KOPT-K1 (cell line): ENCODE results near the gene CCDC175.

Experiments
- H3K27ac ChIP-seq: fragments of 200-600 bp; sonication (generic); 2 replicates; pipeline ENCODE4 v1.5.1; 2016; ENCODE audit warnings: antibody characterized with exemption, mild to moderate bottlenecking, low read depth, low read length; ENCODE audit not compliant: poor library complexity, severe bottlenecking
- H3K36me3 ChIP-seq: fragments of 200-600 bp; sonication (generic); 2 replicates; pipeline ENCODE4 v1.5.1; 2017; ENCODE audit warnings: antibody characterized with exemption, mild to moderate bottlenecking, low read length, moderate library complexity; ENCODE audit not compliant: insufficient read depth
- H3K9me3 ChIP-seq: fragments of 200-600 bp; sonication (generic); 2 replicates; pipeline ENCODE4 v1.5.1; 2017; ENCODE audit warnings: antibody characterized with exemption, low read length, mild to moderate bottlenecking; ENCODE audit not compliant: insufficient read depth, poor library complexity, severe bottlenecking

The CCDC175 gene

GRCh38 chr14:59510966-59511365 is 65.6 kb downstream of the CCDC175 start:
- Histone ChIP-seq H3K27ac (no peak overlapping the region), H3K9me3 (no peaks in the 10 kb centered on the region), H3K36me3 (no peaks in the 10 kb centered on the region)

GRCh38 chr14:59510001-59510400 is 66.6 kb downstream of the CCDC175 start:
- Histone ChIP-seq H3K27ac (no peak overlapping the region), H3K9me3 (no peaks in the 10 kb centered on the region)

GRCh38 chr14:59509101-59509500 is 67.5 kb downstream of the CCDC175 start:
- no peak overlapping the region for H3K27ac ChIP-seq
- H3K36me3 ChIP-seq, result peaks cover 3% of the 10 kb centered on the region
- no peaks in the 10 kb centered on the region for H3K9me3 ChIP-seq

More at GRCh38 chr14:59510001-59510400, 66.6 kb downstream of the CCDC175 start:
- H3K36me3 ChIP-seq, result no peaks in the 10 kb centered on the region

- H3K9me3 ChIP-seq, result no peaks in the 10 kb centered on the region
- peaks cover 7% of the 10 kb centered on the region for H3K36me3 ChIP-seq
- H3K27ac ChIP-seq, result no peak overlapping the region
These were observed 68.9 kb downstream of the CCDC175 start for GRCh38 chr14:59507752-59508103.

GRCh38 chr14:59507063-59507751 is 69.4 kb downstream of the CCDC175 start:
- H3K9me3 ChIP-seq, result no peaks in the 10 kb centered on the region
- H3K36me3 ChIP-seq, result peaks cover 7% of the 10 kb centered on the region
- H3K27ac ChIP-seq, result no peak overlapping the region

- Histone ChIP-seq H3K36me3 (peaks cover 29% of the 10 kb centered on the region), H3K27ac (no peak overlapping the region)
These were observed 73.4 kb downstream of the CCDC175 start for GRCh38 chr14:59503256-59503655.

GRCh38 chr14:59500732-59501131 is 75.9 kb downstream of the CCDC175 start:
- Histone ChIP-seq H3K27ac (no peak overlapping the region), H3K36me3 (peaks cover 52% of the 10 kb centered on the region), H3K9me3 (no peaks in the 10 kb centered on the region)

More at GRCh38 chr14:59503256-59503655, 73.4 kb downstream of the CCDC175 start:
- no peaks in the 10 kb centered on the region for H3K9me3 ChIP-seq

GRCh38 chr14:59492384-59492783 is 84.2 kb downstream of the CCDC175 start:
- no peak overlapping the region for H3K27ac ChIP-seq
- peaks cover 92% of the 10 kb centered on the region for H3K36me3 ChIP-seq
- H3K9me3 ChIP-seq, result no peaks in the 10 kb centered on the region

- Histone ChIP-seq H3K9me3 (no peaks in the 10 kb centered on the region), H3K36me3 (peaks cover 80% of the 10 kb centered on the region), H3K27ac (no peak overlapping the region)
These were observed 85.9 kb downstream of the CCDC175 start for GRCh38 chr14:59490756-59491155.

- peak overlapping the region; percentile 82 for H3K27ac ChIP-seq
- H3K36me3 ChIP-seq, result peaks cover 24% of the 10 kb centered on the region
- no peaks in the 10 kb centered on the region for H3K9me3 ChIP-seq
These were observed 91.9 kb downstream of the CCDC175 start for GRCh38 chr14:59484639-59485175.

- Histone ChIP-seq H3K27ac (peak within 1 kb of the TSS; percentile 82), H3K9me3 (no peaks in the 10 kb centered on the region), H3K36me3 (peaks cover 18% of the 10 kb centered on the region)
These were observed 92.6 kb downstream of the CCDC175 start, which contains the start of the genes JKAMP and L3HYPDH for GRCh38 chr14:59483819-59484638. Gene JKAMP (plus strand): TSS chr14:59484517. CDS start chr14:59484590, 73 bp downstream. Gene L3HYPDH (minus strand): TSS chr14:59484408. CDS start chr14:59484316, 92 bp downstream.

GRCh38 chr14:59483363-59483762 is 93.2 kb downstream of the CCDC175 start:
- Histone ChIP-seq H3K36me3 (peaks cover 14% of the 10 kb centered on the region), H3K9me3 (no peaks in the 10 kb centered on the region), H3K27ac (peak overlapping the region; percentile 82)

GRCh38 chr14:59482541-59483331 is 93.9 kb downstream of the CCDC175 start:
- Histone ChIP-seq H3K27ac (no peak overlapping the region), H3K9me3 (no peaks in the 10 kb centered on the region), H3K36me3 (peaks cover 10% of the 10 kb centered on the region)

GRCh38 chr14:59481871-59482540 is 94.6 kb downstream of the CCDC175 start:
- Histone ChIP-seq H3K27ac (no peak overlapping the region), H3K36me3 (peaks cover 10% of the 10 kb centered on the region; the same call in 1 of the 2 replicates), H3K9me3 (no peaks in the 10 kb centered on the region)
